HepG2 (cell line): ENCODE results near the gene AJM1. TPM values are rescaled to one million over a fixed set of nuclear protein-coding genes. Genes with fewer than 3 reads are reported as not detected.

Experiments used
- ATAC-seq: fragments of 200-7000 bp; cut with Tn5 transposase; 3 replicates; pipeline ENCODE4 v1.9.1; 2020; ENCODE audit warnings: mild to moderate bottlenecking, moderate library complexity
- BruUV-seq: library from RNA; stranded (reverse); fragments of 400-500 nt; replicated peaks from 2 replicates; lab custom pipeline; 2021; lab: Mats Ljungman, UMichigan
- CTCF ChIA-PET: fragments of 300-600 bp; formaldehyde crosslinking; extraction: SDS; loops from one replicate; lab custom pipeline; 2021; ENCODE audit warnings: low total read pairs, inconsistent platforms, low intra/inter-chr PET ratio; lab: Yijun Ruan, JAX
- POLR2A ChIA-PET: fragments of 350-600 bp; sonication (Branson Sonifier 250); formaldehyde crosslinking; loops from one replicate; lab custom pipeline; 2020; ENCODE audit warnings: antibody characterized with exemption, inconsistent platforms; lab: Yijun Ruan, JAX
- DNase-seq: peaks from one replicate; pipeline ENCODE4 v3.0.0-alpha.2; 2015; ENCODE audit warnings: low spot score
- FAIRE-seq: peaks from 3 replicates; lab custom pipeline; 2011; peaks lifted over from hg19 to GRCh38; lab: Jason Lieb, UNC
- H2AFZ ChIP-seq: one replicate; pipeline ENCODE4 v1.6.1; 2011; ENCODE audit warnings: low read length, inconsistent platforms
- H3K27ac ChIP-seq: fragments of 300-600 bp; 3 replicates; pipeline ENCODE4 v1.8.0; 2011; ENCODE audit warnings: mixed run types, mild to moderate bottlenecking, mixed read lengths, low read length, inconsistent platforms; ENCODE audit not compliant: insufficient read depth; ENCODE audit errors: extremely low read length
- H3K27me3 ChIP-seq, 2 experiments: fragments of 200-600 bp in 1 of 2; 2 replicates in 1 of 2; 3 replicates in 1 of 2; pipeline versions ENCODE4 v1.6.0 to v1.8.0; 2011; ENCODE audit warnings: low read length in 2 of 2, mild to moderate bottlenecking in 2 of 2, moderate library complexity in 2 of 2, inconsistent platforms in 1 of 2; ENCODE audit not compliant: insufficient read depth in 2 of 2, control insufficient read depth in 1 of 2
- H3K36me3 ChIP-seq, 2 experiments: fragments of 200-600 bp in 1 of 2; replicated peaks in 1 of 2; 2 replicates in 1 of 2; 3 replicates in 1 of 2; pipeline versions ENCODE4 v1.5.1 to v1.8.0; 2011; ENCODE audit warnings: low read length in 2 of 2, inconsistent platforms in 1 of 2; ENCODE audit not compliant: insufficient read depth in 2 of 2, control insufficient read depth in 1 of 2
- H3K4me1 ChIP-seq: 2 replicates; pipeline ENCODE4 v1.5.1; 2012; ENCODE audit warnings: low read length, inconsistent platforms; ENCODE audit not compliant: insufficient read depth
- H3K4me2 ChIP-seq: 2 replicates; pipeline ENCODE4 v1.6.0; 2011; ENCODE audit warnings: low read depth, low read length, inconsistent platforms
- H3K4me3 ChIP-seq, 3 experiments: fragments of 200-600 bp in 1 of 3; sonication (generic), shearing (Covaris generic) in 1 of 3; replicated peaks in 1 of 3; 2 replicates each; pipeline ENCODE4 v1.5.1; 2011 to 2016; ENCODE audit warnings: low read length in 3 of 3, inconsistent platforms in 2 of 3, low read depth in 2 of 3, mild to moderate bottlenecking in 2 of 3, control low read depth in 1 of 3, mixed read lengths in 1 of 3; ENCODE audit not compliant: insufficient read depth in 1 of 3
- H3K79me2 ChIP-seq: one replicate; pipeline ENCODE4 v1.6.1; 2011; ENCODE audit warnings: low read length, inconsistent platforms; ENCODE audit not compliant: insufficient read depth
- H3K9ac ChIP-seq: 2 replicates; pipeline ENCODE4 v1.6.0; 2011; ENCODE audit warnings: mild to moderate bottlenecking, low read depth, low read length, inconsistent platforms; ENCODE audit not compliant: insufficient read depth
- H3K9me3 ChIP-seq: 2 replicates; pipeline ENCODE4 v1.5.1; 2012; ENCODE audit warnings: mild to moderate bottlenecking, low read length
- H4K20me1 ChIP-seq: 2 replicates; pipeline ENCODE4 v1.6.0; 2011; ENCODE audit warnings: inconsistent platforms, mild to moderate bottlenecking, low read length, moderate library complexity; ENCODE audit not compliant: insufficient read depth
- CCAR2 ChIP-seq: fragments of 200-400 bp; formaldehyde crosslinking; optimal IDR thresholded peaks from 2 replicates; pipeline ENCODE3; 2018; ENCODE audit warnings: low read depth, mild to moderate bottlenecking, low read length, moderate library complexity
- HDAC1 ChIP-seq: sonication (generic); formaldehyde crosslinking; IDR thresholded peaks from 2 replicates; pipeline ENCODE4 v1.5.1; 2020; ENCODE audit warnings: mild to moderate bottlenecking, missing genetic modification reagents
- MXD4 ChIP-seq: IDR thresholded peaks from 2 replicates; pipeline ENCODE4 v1.6.1; 2016; ENCODE audit warnings: mild to moderate bottlenecking, missing biosample characterization, missing genetic modification reagents
- RBM22 ChIP-seq: fragments of 200-400 bp; formaldehyde crosslinking; optimal IDR thresholded peaks from 2 replicates; pipeline ENCODE3; 2017; ENCODE audit warnings: mild to moderate bottlenecking, low read length, moderate library complexity
- SOX6 ChIP-seq, 2 experiments: fragments of 450-650 bp in 1 of 2; sonication (generic) in 1 of 2; formaldehyde crosslinking in 1 of 2; IDR thresholded peaks; 2 replicates each; pipeline versions ENCODE4 v1.4.0 to v1.6.1; 2017 to 2020; ENCODE audit warnings: antibody characterized with exemption in 1 of 2, mild to moderate bottlenecking in 1 of 2, missing genetic modification reagents in 1 of 2
- ZNF878 ChIP-seq: sonication (generic); formaldehyde crosslinking; IDR thresholded peaks from 2 replicates; pipeline ENCODE4 v1.8.1; 2023; ENCODE audit warnings: mild to moderate bottlenecking, missing genetic modification reagents, moderate library complexity
- WGBS: methylation state at CpG from one replicate; pipeline ENCODE4 v1.1.6; 2017; ENCODE audit warnings: low lambda C conversion rate; 5-methylcytosine and 5-hydroxymethylcytosine counted together
- in situ Hi-C: cut with HindIII; loops from 2 replicates; pipeline ENCODE4 v1.10.0; 2017; ENCODE audit warnings: low pct_unique_long_range_greater_than_20kb; ENCODE audit not compliant: extremely low pct_ligation_motif_present
- intact Hi-C: fragments of 100-400 bp; cut with micrococcal nuclease; formaldehyde crosslinking; loops from one replicate; pipeline ENCODE4 v1.10.0; 2022; ENCODE audit not compliant: unreplicated experiment
- polyA plus RNA-seq, 8 experiments: library from polyadenylated mRNA; depleted of rRNA in 3 of 8; stranded (reverse) in 7 of 8; unstranded in 1 of 8; fragments of >200 nt; fragmentation: Illumina TruSeq in 4 of 8; extraction: Trizol in 4 of 8; gene quantifications; 2 replicates each; pipeline versions ENCODE4 v1.2.1 to v1.2.3, GENCODE V29; 2011 to 2016; ENCODE audit warnings: low read depth in 4 of 8, missing spikeins in 1 of 8, mixed read lengths in 1 of 8; ENCODE audit not compliant: insufficient read depth in 1 of 8
- total RNA-seq, 5 experiments: library from RNA; depleted of rRNA; stranded (reverse); fragments of >200 nt; fragmentation: Illumina TruSeq; extraction: Trizol; gene quantifications; 2 replicates each; pipeline ENCODE4 v1.2.3, GENCODE V29; 2016; ENCODE audit warnings: low read depth in 1 of 5
- TF ChIP-seq, protein P1 (sequence below): sonication (generic); formaldehyde crosslinking; IDR thresholded peaks from 2 replicates; pipeline ENCODE4 v1.5.1; 2020; ENCODE audit warnings: missing genetic modification reagents, mild to moderate bottlenecking, borderline replicate concordance
- TF ChIP-seq, protein P2 (sequence below): sonication (generic); formaldehyde crosslinking; IDR thresholded peaks from 2 replicates; pipeline ENCODE4 v1.4.0; 2020; ENCODE audit warnings: missing genetic modification reagents

Gene AJM1
- total and polyA plus RNA-seq, 2 of the 13 experiments (the other 11 are each of a cell fraction or from before 2014, with no cell fraction given) = 1.1 to 1.2 TPM

DNA sequence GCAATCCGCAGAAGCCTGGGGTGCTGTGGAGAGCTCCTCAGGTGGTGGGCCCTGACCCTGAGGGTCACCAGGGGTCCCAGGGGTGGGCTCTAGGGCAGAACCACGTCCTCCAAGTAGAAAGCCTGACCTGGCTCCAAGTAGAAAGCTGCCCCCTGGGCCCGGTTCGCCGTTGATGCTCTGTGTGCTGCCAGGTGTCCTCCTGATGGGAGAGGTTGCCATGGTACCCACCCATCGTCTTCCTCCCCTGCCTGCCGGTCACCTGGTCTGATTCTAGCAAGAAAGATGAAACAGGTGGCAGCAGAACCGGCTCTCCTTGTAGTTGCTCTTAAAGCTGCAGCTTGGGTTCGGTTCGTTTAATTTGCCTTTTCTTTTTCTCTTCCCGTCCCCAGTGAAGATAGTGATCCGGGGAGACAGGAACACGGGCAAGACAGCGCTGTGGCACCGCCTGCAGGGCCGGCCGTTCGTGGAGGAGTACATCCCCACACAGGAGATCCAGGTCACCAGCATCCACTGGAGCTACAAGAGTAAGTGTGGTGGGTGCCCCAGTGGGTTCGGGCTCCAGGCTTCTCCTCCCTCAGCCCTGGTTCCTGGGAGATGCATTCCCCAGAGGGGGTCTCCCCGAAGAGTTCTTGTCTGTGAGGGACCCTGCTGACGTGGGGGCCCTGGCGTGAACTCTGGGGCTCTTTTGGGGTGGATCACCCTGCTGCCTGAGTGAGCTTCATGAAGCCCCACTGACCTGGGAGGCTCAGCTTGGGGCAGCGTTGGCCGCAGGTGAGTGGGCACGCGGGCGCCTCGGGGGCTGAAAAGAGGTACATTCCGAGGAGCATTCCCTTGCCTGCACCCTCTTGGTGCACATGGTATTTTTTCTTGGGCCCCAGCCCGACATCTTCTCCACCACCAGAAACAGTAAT lies 18.9 kb upstream of the AJM1 start:
- DNase-seq = no peak
- no peak overlapping the region for H3K4me2 ChIP-seq
- H3K4me3 ChIP-seq = no peak overlapping the region
- no peak overlapping the region for H2AFZ ChIP-seq
- ATAC-seq = no peak
- H3K36me3 ChIP-seq = peaks cover 30 to 54% of the 10 kb centered on the region in 2 experiments
- intact Hi-C loops (no loop called here), in situ Hi-C loops (no loop called here)
- ChIA-PET POLR2A (interaction anchor here (0.8 kb wide), 1 partner anchor 14 kb away, joined by 4 read pairs; no protein-coding TSS in a partner anchor), CTCF (no interaction called here)
- peaks cover 14% of the 10 kb centered on the region for H3K4me1 ChIP-seq
- H3K27me3 ChIP-seq = no peaks in the 10 kb centered on the region
- 97% methylated on average over 21 of the region's 30 CpGs for WGBS
- H3K79me2 ChIP-seq = peaks cover 14% of the 10 kb centered on the region
- H3K9me3 ChIP-seq = no peaks in the 10 kb centered on the region
- TF ChIP-seq MXD4 (no peak), HDAC1 (CRISPR knock-in tag) (no peak), CCAR2 (no peak), RBM22 (peak; percentile 64), SOX6 (IDR thresholded peaks at IDR 0.05) (no peak), SOX6 (CRISPR knock-in tag; IDR thresholded peaks at IDR 0.05) (no peak)
- no peak overlapping the region for H3K9ac ChIP-seq
- BruUV-seq = no TSS peak
- FAIRE-seq = no peak
- H4K20me1 ChIP-seq = no peaks in the 10 kb centered on the region
- H3K27ac ChIP-seq = no peak overlapping the region

DNA sequence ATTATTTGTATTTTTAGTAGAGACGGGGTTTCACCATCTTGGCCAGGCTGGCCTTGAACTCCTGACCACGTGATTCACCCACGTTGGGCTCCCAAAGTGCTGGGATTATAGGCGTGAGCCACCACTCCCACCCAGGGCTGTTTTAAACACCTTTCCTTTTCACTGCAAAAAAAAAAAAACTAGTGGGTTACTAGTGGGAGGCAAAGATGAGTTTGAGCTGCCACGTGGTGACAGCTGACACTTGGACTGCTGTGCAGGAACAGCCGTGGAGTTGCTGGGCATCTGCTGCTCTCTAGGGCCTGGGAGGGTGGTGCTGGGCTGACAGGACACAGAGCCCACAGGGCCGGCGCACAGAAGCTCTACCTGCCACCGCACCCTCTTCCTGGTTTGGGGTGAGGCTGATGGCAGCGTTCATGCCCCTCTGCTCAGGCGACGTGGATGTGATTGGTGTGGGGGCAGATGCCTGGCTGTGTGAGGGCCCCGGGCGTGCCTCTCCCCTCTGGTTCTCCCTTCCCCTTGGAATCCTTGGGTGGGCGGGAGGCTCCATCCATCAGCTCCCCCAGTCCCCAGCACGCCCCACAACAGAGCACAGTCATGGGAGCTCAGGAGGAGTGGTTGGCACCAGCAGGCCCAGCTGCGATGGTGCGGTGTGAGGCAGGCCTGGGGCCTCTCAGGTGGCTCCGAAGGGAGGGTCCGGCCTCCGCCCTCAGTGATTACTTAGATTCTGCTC lies 17.6 kb upstream of the AJM1 start:
- Histone ChIP-seq H3K4me3 (no peak overlapping the region), H3K9me3 (no peaks in the 10 kb centered on the region), H3K27me3 (no peaks in the 10 kb centered on the region), H3K9ac (no peak overlapping the region), H3K36me3 (peaks cover 38 to 67% of the 10 kb centered on the region in 2 experiments), H3K27ac (no peak overlapping the region), H2AFZ (no peak overlapping the region), H3K79me2 (peaks cover 10% of the 10 kb centered on the region), H3K4me1 (peaks cover under 1% of the 10 kb centered on the region; the same call in 1 of the 2 replicates), H3K4me2 (no peak overlapping the region), H4K20me1 (no peaks in the 10 kb centered on the region)
- WGBS = 89% methylated on average over 18 of the region's 21 CpGs
- no peak for FAIRE-seq
- intact Hi-C loops = no loop called here
- in situ Hi-C loops = no loop called here
- POLR2A ChIA-PET = interaction anchor here (0.8 kb wide), 1 partner anchor 16 kb away, joined by 4 read pairs; no protein-coding TSS in a partner anchor
- BruUV-seq = no TSS peak
- ATAC-seq = no peak
- CTCF ChIA-PET = no interaction called here
- DNase-seq = no peak
- TF ChIP-seq ZNF878 (CRISPR knock-in tag) = no peak
- TF ChIP-seq, protein P1, sequence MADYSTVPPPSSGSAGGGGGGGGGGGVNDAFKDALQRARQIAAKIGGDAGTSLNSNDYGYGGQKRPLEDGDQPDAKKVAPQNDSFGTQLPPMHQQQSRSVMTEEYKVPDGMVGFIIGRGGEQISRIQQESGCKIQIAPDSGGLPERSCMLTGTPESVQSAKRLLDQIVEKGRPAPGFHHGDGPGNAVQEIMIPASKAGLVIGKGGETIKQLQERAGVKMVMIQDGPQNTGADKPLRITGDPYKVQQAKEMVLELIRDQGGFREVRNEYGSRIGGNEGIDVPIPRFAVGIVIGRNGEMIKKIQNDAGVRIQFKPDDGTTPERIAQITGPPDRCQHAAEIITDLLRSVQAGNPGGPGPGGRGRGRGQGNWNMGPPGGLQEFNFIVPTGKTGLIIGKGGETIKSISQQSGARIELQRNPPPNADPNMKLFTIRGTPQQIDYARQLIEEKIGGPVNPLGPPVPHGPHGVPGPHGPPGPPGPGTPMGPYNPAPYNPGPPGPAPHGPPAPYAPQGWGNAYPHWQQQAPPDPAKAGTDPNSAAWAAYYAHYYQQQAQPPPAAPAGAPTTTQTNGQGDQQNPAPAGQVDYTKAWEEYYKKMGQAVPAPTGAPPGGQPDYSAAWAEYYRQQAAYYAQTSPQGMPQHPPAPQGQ (CRISPR knock-in tag) = no peak
- TF ChIP-seq, protein P2, sequence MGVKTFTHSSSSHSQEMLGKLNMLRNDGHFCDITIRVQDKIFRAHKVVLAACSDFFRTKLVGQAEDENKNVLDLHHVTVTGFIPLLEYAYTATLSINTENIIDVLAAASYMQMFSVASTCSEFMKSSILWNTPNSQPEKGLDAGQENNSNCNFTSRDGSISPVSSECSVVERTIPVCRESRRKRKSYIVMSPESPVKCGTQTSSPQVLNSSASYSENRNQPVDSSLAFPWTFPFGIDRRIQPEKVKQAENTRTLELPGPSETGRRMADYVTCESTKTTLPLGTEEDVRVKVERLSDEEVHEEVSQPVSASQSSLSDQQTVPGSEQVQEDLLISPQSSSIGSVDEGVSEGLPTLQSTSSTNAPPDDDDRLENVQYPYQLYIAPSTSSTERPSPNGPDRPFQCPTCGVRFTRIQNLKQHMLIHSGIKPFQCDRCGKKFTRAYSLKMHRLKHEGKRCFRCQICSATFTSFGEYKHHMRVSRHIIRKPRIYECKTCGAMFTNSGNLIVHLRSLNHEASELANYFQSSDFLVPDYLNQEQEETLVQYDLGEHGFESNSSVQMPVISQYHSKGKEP (CRISPR knock-in tag) = no peak
